ENCODE data around the gene MFAP2. TPM values are rescaled to one million over a fixed set of nuclear protein-coding genes. Genes with fewer than 3 reads are reported as not detected.

Gene MFAP2
- total RNA-seq, 1 experiment from 2014 or later = 141 TPM

GRCh38 chr1:16999863-17000262 is 19.4 kb upstream of the MFAP2 start (continued):
- no peak for TF ChIP-seq GRHL2 (CRISPR knock-in tag; IDR thresholded peaks at IDR 0.05; ENCODE audit: insufficient replicate concordance, severe bottlenecking)
- no peak for TF ChIP-seq CREM (CRISPR knock-in tag; IDR thresholded peaks at IDR 0.05)
- TF ChIP-seq, protein P1, sequence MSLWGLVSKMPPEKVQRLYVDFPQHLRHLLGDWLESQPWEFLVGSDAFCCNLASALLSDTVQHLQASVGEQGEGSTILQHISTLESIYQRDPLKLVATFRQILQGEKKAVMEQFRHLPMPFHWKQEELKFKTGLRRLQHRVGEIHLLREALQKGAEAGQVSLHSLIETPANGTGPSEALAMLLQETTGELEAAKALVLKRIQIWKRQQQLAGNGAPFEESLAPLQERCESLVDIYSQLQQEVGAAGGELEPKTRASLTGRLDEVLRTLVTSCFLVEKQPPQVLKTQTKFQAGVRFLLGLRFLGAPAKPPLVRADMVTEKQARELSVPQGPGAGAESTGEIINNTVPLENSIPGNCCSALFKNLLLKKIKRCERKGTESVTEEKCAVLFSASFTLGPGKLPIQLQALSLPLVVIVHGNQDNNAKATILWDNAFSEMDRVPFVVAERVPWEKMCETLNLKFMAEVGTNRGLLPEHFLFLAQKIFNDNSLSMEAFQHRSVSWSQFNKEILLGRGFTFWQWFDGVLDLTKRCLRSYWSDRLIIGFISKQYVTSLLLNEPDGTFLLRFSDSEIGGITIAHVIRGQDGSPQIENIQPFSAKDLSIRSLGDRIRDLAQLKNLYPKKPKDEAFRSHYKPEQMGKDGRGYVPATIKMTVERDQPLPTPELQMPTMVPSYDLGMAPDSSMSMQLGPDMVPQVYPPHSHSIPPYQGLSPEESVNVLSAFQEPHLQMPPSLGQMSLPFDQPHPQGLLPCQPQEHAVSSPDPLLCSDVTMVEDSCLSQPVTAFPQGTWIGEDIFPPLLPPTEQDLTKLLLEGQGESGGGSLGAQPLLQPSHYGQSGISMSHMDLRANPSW (CRISPR knock-in tag; conservative IDR thresholded peaks at IDR 0.05; ENCODE audit: low read depth) = no peak

- TF ChIP-seq GRHL2 (CRISPR knock-in tag; IDR thresholded peaks at IDR 0.05; ENCODE audit: insufficient replicate concordance, severe bottlenecking) = no peak
- TF ChIP-seq HMGA2 (CRISPR knock-in tag; IDR thresholded peaks at IDR 0.05) = no peak
- TF ChIP-seq ZNF219 (CRISPR knock-in tag; IDR thresholded peaks at IDR 0.05; ENCODE audit: borderline replicate concordance) = no peak
- no peak for TF ChIP-seq NR1H2 (CRISPR knock-in tag; IDR thresholded peaks at IDR 0.05)
- TF ChIP-seq PRRX2 (CRISPR knock-in tag; IDR thresholded peaks at IDR 0.05) = no peak
- TF ChIP-seq OVOL2 (CRISPR knock-in tag; IDR thresholded peaks at IDR 0.05; ENCODE audit: borderline replicate concordance) = no peak
- TF ChIP-seq, protein P2, sequence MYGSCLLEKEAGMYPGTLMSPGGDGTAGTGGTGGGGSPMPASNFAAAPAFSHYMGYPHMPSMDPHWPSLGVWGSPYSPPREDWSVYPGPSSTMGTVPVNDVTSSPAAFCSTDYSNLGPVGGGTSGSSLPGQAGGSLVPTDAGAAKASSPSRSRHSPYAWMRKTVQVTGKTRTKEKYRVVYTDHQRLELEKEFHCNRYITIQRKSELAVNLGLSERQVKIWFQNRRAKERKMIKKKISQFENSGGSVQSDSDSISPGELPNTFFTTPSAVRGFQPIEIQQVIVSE (CRISPR knock-in tag; IDR thresholded peaks at IDR 0.05; ENCODE audit: borderline replicate concordance) = no peak
- TF ChIP-seq E2F4 (CRISPR knock-in tag; IDR thresholded peaks at IDR 0.05; ENCODE audit: borderline replicate concordance, low read depth) = no peak
- TF ChIP-seq KAT7 (CRISPR knock-in tag; IDR thresholded peaks at IDR 0.05; ENCODE audit: borderline replicate concordance) = no peak
- TF ChIP-seq ZNF317 (CRISPR knock-in tag; IDR thresholded peaks at IDR 0.05; ENCODE audit: borderline replicate concordance, low read depth) = no peak
- no peak for TF ChIP-seq SMAD4 (CRISPR knock-in tag; IDR thresholded peaks at IDR 0.05)
- no peak for TF ChIP-seq TEAD4 (CRISPR knock-in tag; IDR thresholded peaks at IDR 0.05)
- no peak for TF ChIP-seq NFATC4 (CRISPR knock-in tag; IDR thresholded peaks at IDR 0.05)
- TF ChIP-seq, protein P3, sequence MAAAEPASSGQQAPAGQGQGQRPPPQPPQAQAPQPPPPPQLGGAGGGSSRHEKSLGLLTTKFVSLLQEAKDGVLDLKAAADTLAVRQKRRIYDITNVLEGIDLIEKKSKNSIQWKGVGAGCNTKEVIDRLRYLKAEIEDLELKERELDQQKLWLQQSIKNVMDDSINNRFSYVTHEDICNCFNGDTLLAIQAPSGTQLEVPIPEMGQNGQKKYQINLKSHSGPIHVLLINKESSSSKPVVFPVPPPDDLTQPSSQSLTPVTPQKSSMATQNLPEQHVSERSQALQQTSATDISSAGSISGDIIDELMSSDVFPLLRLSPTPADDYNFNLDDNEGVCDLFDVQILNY (CRISPR knock-in tag; IDR thresholded peaks at IDR 0.05) = no peak
- no peak for TF ChIP-seq RORB (CRISPR knock-in tag; IDR thresholded peaks at IDR 0.05)
- DNase-seq (ENCODE audit: low spot score) (no peak), ATAC-seq (no peak)
- CTCF ChIA-PET = interaction anchor here (5.4 kb wide), 1 partner anchor 12 kb away, joined by 67 read pairs; no protein-coding TSS in a partner anchor
- peaks cover 13% of the 10 kb centered on the region for H3K36me3 Mint-ChIP-seq
- H3K4me3 Mint-ChIP-seq = no peak overlapping the region
- no peak overlapping the region for H3K27ac Mint-ChIP-seq
- no peaks in the 10 kb centered on the region for H3K4me1 Mint-ChIP-seq
- POLR2A ChIA-PET = no interaction called here
- H3K9me3 Mint-ChIP-seq = no peaks in the 10 kb centered on the region
- H3K27me3 Mint-ChIP-seq (ENCODE audit: low read depth) = no peaks in the 10 kb centered on the region
These were observed 18.2 kb upstream of the MFAP2 start for GRCh38 chr1:16998589-16998988.

GRCh38 chr1:16996845-16997244 is 16.4 kb upstream of the MFAP2 start:
- ChIA-PET CTCF (interaction anchor here (3.1 kb wide), 1 partner anchor 10 kb away, joined by 12 read pairs; no protein-coding TSS in a partner anchor), POLR2A (interaction anchor here (0.6 kb wide), 1 partner anchor 11 kb away, joined by 8 read pairs; no protein-coding TSS in a partner anchor)

More at GRCh38 chr1:16996845-16997244, 16.4 kb upstream of the MFAP2 start:
- Mint-ChIP-seq H3K27me3 (ENCODE audit: low read depth) (no peaks in the 10 kb centered on the region), H3K4me3 (no peak overlapping the region), H3K36me3 (peaks cover 10% of the 10 kb centered on the region), H3K9me3 (no peaks in the 10 kb centered on the region), H3K27ac (no peak overlapping the region), H3K4me1 (no peaks in the 10 kb centered on the region)
- DNase-seq (ENCODE audit: low spot score) (no peak), ATAC-seq (no peak)
- TF ChIP-seq ZNF138 (CRISPR knock-in tag; conservative IDR thresholded peaks at IDR 0.05) (no peak), ZSCAN18 (CRISPR knock-in tag; IDR thresholded peaks at IDR 0.05) (no peak), MYBL2 (CRISPR knock-in tag; IDR thresholded peaks at IDR 0.05) (no peak), ERG (CRISPR knock-in tag; IDR thresholded peaks at IDR 0.05) (no peak), SP1 (CRISPR knock-in tag; conservative IDR thresholded peaks at IDR 0.05) (no peak), MXD4 (CRISPR knock-in tag; IDR thresholded peaks at IDR 0.05; ENCODE audit: borderline replicate concordance) (no peak)
